GM23338 (cell line): ENCODE data around the gene MAMDC2. TPM values are rescaled to one million over a fixed set of nuclear protein-coding genes. Genes with fewer than 3 reads are reported as not detected.

ENCODE experiments used
- ATAC-seq: fragments of 200-7000 bp; cut with Tn5 transposase; 3 replicates; pipeline ENCODE4 v1.9.1; 2020
- DNase-seq: peaks from one replicate; pipeline ENCODE4 v3.0.0-alpha.2; 2015; ENCODE audit warnings: low spot score
- H2AFZ ChIP-seq: fragments of 200-600 bp; sonication (generic); 2 replicates; pipeline ENCODE4 v1.8.0; 2016; ENCODE audit warnings: antibody characterized with exemption, mild to moderate bottlenecking, moderate library complexity
- H3F3A ChIP-seq: fragments of 200-600 bp; sonication (generic); replicated peaks from 2 replicates; pipeline ENCODE4 v1.8.0; 2017; ENCODE audit warnings: antibody characterized with exemption, mixed run types, low read depth
- H3K27ac ChIP-seq: fragments of 200-600 bp; sonication (generic); 2 replicates; pipeline ENCODE4 v1.6.1; 2016; ENCODE audit warnings: low read depth
- H3K27me3 ChIP-seq: fragments of 200-600 bp; sonication (generic); 2 replicates; pipeline ENCODE4 v1.8.0; 2016; ENCODE audit warnings: mild to moderate bottlenecking, mixed run types, moderate library complexity; ENCODE audit not compliant: insufficient read depth
- H3K36me3 ChIP-seq: fragments of 200-600 bp; sonication (generic); 2 replicates; pipeline ENCODE4 v1.8.0; 2016; ENCODE audit warnings: mild to moderate bottlenecking; ENCODE audit not compliant: insufficient read depth
- H3K4me1 ChIP-seq: fragments of 200-600 bp; sonication (generic); 2 replicates; pipeline ENCODE4 v1.8.0; 2016; ENCODE audit warnings: mild to moderate bottlenecking, moderate library complexity; ENCODE audit not compliant: insufficient read depth
- H3K4me2 ChIP-seq: fragments of 200-600 bp; sonication (generic); 2 replicates; pipeline ENCODE4 v1.7.1; 2017; ENCODE audit warnings: mixed run types
- H3K4me3 ChIP-seq: fragments of 200-600 bp; sonication (generic); 2 replicates; pipeline ENCODE4 v1.6.1; 2016; ENCODE audit warnings: mixed run types
- H3K79me2 ChIP-seq: fragments of 200-600 bp; sonication (generic); replicated peaks from 2 replicates; pipeline ENCODE4 v1.8.0; 2017; ENCODE audit warnings: mild to moderate bottlenecking; ENCODE audit not compliant: insufficient read depth
- H3K9me2 ChIP-seq: fragments of 200-600 bp; sonication (generic); 2 replicates; pipeline ENCODE4 v1.8.0; 2017; ENCODE audit not compliant: insufficient read depth
- H4K20me1 ChIP-seq: fragments of 200-600 bp; sonication (generic); replicated peaks from 2 replicates; pipeline ENCODE4 v1.8.0; 2017; ENCODE audit warnings: mild to moderate bottlenecking; ENCODE audit not compliant: insufficient read depth
- H3K27ac Mint-ChIP-seq: 2 replicates; pipeline ENCODE4 v1.8.0; 2020; ENCODE audit warnings: inconsistent platforms, mild to moderate bottlenecking, moderate library complexity, mixed read lengths
- H3K27me3 Mint-ChIP-seq: 3 replicates; pipeline ENCODE4 v1.8.0; 2022; ENCODE audit warnings: low read depth, mild to moderate bottlenecking, moderate library complexity, mixed read lengths, inconsistent platforms; ENCODE audit not compliant: insufficient read depth, poor library complexity
- H3K36me3 Mint-ChIP-seq: 3 replicates; pipeline ENCODE4 v1.8.0; 2021; ENCODE audit warnings: low read depth, mild to moderate bottlenecking, inconsistent platforms, moderate library complexity, mixed read lengths
- H3K4me1 Mint-ChIP-seq: 3 replicates; pipeline ENCODE4 v1.8.0; 2020; ENCODE audit warnings: mild to moderate bottlenecking, inconsistent platforms, mixed read lengths
- H3K4me3 Mint-ChIP-seq: 3 replicates; pipeline ENCODE4 v1.8.0; 2021; ENCODE audit warnings: moderate library complexity, mild to moderate bottlenecking, inconsistent platforms, mixed read lengths
- H3K9me3 Mint-ChIP-seq: 3 replicates; pipeline ENCODE4 v1.8.0; 2020; ENCODE audit warnings: moderate library complexity, mild to moderate bottlenecking, inconsistent platforms, mixed read lengths
- CTCF ChIP-seq, 2 experiments: fragments of 200-600 bp in 1 of 2; sonication (generic) in 1 of 2; conservative IDR thresholded peaks; 2 replicates each; pipeline versions ENCODE4 v1.5.1 to v1.6.1; 2016 to 2017; ENCODE audit warnings: antibody characterized with exemption in 2 of 2, low read depth in 2 of 2, mild to moderate bottlenecking in 2 of 2, moderate library complexity in 1 of 2
- EZH2 ChIP-seq: fragments of 200-600 bp; sonication (generic); IDR thresholded peaks from one replicate; pipeline ENCODE4 v1.8.0; 2017; ENCODE audit warnings: antibody characterized with exemption, mild to moderate bottlenecking, low read depth; ENCODE audit not compliant: unreplicated experiment
- EZH2phosphoT487 ChIP-seq: fragments of 200-600 bp; sonication (generic); IDR thresholded peaks from one replicate; pipeline ENCODE4 v1.8.1; 2018; ENCODE audit warnings: antibody characterized with exemption; ENCODE audit not compliant: unreplicated experiment
- JUNB ChIP-seq: IDR thresholded peaks from one replicate; pipeline ENCODE4 v1.6.1; 2016; ENCODE audit warnings: antibody characterized with exemption; ENCODE audit not compliant: unreplicated experiment
- POLR2AphosphoS5 ChIP-seq: IDR thresholded peaks from 2 replicates; pipeline ENCODE4 v1.6.1; 2016; ENCODE audit warnings: antibody characterized with exemption, low read depth
- STAT1 ChIP-seq: IDR thresholded peaks from one replicate; pipeline ENCODE4 v1.6.1; 2016; ENCODE audit warnings: antibody characterized with exemption; ENCODE audit not compliant: unreplicated experiment
- ZNF114 ChIP-seq: fragments of 250-450 bp; sonication (Bioruptor Pico); IDR thresholded peaks from 2 replicates; pipeline ENCODE4 v1.5.0; 2020; ENCODE audit warnings: mild to moderate bottlenecking, moderate library complexity
- ZNF331 ChIP-seq: fragments of 250-450 bp; sonication (Bioruptor Pico); IDR thresholded peaks from 2 replicates; pipeline ENCODE4 v1.5.0; 2020; ENCODE audit warnings: low read depth, mild to moderate bottlenecking, moderate library complexity
- polyA plus RNA-seq: library from polyadenylated mRNA; unstranded; fragments of >200 nt; fragmentation: Nextera tagmentation; extraction: Ambion mirVana; gene quantifications from 2 replicates; pipeline ENCODE4 v1.2.1, GENCODE V29; 2016
- total RNA-seq: library from RNA; depleted of rRNA; stranded (reverse); fragments of >200 nt; shearing (Covaris generic); gene quantifications from 2 replicates; pipeline ENCODE4 v1.2.3, GENCODE V29; 2014
- TF ChIP-seq, protein P1 (sequence below): fragments of 250-450 bp; sonication (Bioruptor Pico); IDR thresholded peaks from 2 replicates; pipeline ENCODE4 v1.5.0; 2020; ENCODE audit warnings: mild to moderate bottlenecking, moderate library complexity

The MAMDC2 gene
- total and polyA plus RNA-seq, 2 experiments from 2014 or later: 7.7 to 19.6 TPM

DNA sequence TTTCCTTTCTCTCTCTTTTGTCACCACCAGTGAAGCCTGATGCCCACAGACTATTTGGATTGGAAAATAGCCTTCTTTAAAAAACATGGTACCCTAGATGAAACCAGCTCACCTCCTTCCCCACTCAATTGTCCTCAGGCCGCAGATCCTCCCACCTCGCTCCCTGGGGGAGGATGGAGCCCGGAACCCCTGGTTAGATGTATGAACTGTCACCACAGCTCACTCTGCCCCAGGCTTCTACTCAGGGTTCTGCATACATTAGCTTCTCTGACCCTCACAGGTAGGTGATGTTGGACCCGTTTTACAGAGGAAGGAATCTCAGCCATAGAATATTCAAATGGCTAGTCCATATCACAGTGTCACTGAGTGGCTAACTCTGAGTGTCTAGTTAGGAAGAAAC, 1.8 kb downstream of the MAMDC2 start:
- Mint-ChIP-seq H3K27ac (no peak overlapping the region), H3K9me3 (no peaks in the 10 kb centered on the region; the same call in 2 of the 3 replicates), H3K4me1 (peaks cover 42% of the 10 kb centered on the region), H3K27me3 (peaks cover 20% of the 10 kb centered on the region), H3K4me3 (peak overlapping the region; percentile 87; the same call in 2 of the 3 replicates), H3K36me3 (peaks cover 4% of the 10 kb centered on the region; the same call in 2 of the 3 replicates)
- peak overlapping the region; percentile 97 for H3K4me2 ChIP-seq
- H3F3A ChIP-seq: no peaks in the 10 kb centered on the region
- ATAC-seq: no peak
- peaks cover 30% of the 10 kb centered on the region for H3K4me1 ChIP-seq
- peak overlapping the region; percentile 84; the same call in 1 of the 2 replicates for H3K4me3 ChIP-seq
- TF ChIP-seq EZH2: no peak
- TF ChIP-seq CTCF (conservative IDR thresholded peaks at IDR 0.05; ENCODE audit: low read depth in 2 of 2): no peak
- TF ChIP-seq JUNB: no peak
- no peak for TF ChIP-seq ZNF114 (CRISPR knock-in tag)
- TF ChIP-seq, protein P1, sequence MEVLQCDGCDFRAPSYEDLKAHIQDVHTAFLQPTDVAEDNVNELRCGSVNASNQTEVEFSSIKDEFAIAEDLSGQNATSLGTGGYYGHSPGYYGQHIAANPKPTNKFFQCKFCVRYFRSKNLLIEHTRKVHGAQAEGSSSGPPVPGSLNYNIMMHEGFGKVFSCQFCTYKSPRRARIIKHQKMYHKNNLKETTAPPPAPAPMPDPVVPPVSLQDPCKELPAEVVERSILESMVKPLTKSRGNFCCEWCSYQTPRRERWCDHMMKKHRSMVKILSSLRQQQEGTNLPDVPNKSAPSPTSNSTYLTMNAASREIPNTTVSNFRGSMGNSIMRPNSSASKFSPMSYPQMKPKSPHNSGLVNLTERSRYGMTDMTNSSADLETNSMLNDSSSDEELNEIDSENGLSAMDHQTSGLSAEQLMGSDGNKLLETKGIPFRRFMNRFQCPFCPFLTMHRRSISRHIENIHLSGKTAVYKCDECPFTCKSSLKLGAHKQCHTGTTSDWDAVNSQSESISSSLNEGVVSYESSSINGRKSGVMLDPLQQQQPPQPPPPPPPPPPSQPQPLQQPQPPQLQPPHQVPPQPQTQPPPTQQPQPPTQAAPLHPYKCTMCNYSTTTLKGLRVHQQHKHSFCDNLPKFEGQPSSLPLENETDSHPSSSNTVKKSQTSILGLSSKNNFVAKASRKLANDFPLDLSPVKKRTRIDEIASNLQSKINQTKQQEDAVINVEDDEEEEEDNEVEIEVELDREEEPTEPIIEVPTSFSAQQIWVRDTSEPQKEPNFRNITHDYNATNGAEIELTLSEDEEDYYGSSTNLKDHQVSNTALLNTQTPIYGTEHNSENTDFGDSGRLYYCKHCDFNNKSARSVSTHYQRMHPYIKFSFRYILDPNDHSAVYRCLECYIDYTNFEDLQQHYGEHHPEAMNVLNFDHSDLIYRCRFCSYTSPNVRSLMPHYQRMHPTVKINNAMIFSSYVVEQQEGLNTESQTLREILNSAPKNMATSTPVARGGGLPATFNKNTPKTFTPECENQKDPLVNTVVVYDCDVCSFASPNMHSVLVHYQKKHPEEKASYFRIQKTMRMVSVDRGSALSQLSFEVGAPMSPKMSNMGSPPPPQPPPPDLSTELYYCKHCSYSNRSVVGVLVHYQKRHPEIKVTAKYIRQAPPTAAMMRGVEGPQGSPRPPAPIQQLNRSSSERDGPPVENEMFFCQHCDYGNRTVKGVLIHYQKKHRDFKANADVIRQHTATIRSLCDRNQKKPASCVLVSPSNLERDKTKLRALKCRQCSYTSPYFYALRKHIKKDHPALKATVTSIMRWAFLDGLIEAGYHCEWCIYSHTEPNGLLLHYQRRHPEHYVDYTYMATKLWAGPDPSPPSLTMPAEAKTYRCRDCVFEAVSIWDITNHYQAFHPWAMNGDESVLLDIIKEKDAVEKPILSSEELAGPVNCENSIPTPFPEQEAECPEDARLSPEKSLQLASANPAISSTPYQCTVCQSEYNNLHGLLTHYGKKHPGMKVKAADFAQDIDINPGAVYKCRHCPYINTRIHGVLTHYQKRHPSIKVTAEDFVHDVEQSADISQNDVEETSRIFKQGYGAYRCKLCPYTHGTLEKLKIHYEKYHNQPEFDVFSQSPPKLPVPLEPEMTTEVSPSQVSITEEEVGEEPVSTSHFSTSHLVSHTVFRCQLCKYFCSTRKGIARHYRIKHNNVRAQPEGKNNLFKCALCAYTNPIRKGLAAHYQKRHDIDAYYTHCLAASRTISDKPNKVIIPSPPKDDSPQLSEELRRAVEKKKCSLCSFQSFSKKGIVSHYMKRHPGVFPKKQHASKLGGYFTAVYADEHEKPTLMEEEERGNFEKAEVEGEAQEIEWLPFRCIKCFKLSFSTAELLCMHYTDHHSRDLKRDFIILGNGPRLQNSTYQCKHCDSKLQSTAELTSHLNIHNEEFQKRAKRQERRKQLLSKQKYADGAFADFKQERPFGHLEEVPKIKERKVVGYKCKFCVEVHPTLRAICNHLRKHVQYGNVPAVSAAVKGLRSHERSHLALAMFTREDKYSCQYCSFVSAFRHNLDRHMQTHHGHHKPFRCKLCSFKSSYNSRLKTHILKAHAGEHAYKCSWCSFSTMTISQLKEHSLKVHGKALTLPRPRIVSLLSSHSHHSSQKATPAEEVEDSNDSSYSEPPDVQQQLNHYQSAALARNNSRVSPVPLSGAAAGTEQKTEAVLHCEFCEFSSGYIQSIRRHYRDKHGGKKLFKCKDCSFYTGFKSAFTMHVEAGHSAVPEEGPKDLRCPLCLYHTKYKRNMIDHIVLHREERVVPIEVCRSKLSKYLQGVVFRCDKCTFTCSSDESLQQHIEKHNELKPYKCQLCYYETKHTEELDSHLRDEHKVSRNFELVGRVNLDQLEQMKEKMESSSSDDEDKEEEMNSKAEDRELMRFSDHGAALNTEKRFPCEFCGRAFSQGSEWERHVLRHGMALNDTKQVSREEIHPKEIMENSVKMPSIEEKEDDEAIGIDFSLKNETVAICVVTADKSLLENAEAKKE: no peak
- no peak for TF ChIP-seq STAT1
- no peak for TF ChIP-seq ZNF331
- TF ChIP-seq POLR2AphosphoS5: no peak
- TF ChIP-seq EZH2phosphoT487: no peak
- H3K27me3 ChIP-seq: no peaks in the 10 kb centered on the region
- H3K36me3 ChIP-seq: 0 out of 2 replicates have a peak, but pooled peaks cover 4% of the 10 kb centered on the region
- H3K27ac ChIP-seq: 0 out of 2 replicates have a peak overlapping the region, but pooled peaks have one; percentile 77
- 0 out of 2 replicates have a peak, but pooled peaks cover 3% of the 10 kb centered on the region for H3K79me2 ChIP-seq
- DNase-seq: no peak
- H2AFZ ChIP-seq: no peak overlapping the region
- H3K9me2 ChIP-seq: peaks cover 5% of the 10 kb centered on the region; the same call in 1 of the 2 replicates
- no peaks in the 10 kb centered on the region; the same call in 1 of the 2 replicates for H4K20me1 ChIP-seq
